ENCODE results near the gene MRTFB.

DNA sequence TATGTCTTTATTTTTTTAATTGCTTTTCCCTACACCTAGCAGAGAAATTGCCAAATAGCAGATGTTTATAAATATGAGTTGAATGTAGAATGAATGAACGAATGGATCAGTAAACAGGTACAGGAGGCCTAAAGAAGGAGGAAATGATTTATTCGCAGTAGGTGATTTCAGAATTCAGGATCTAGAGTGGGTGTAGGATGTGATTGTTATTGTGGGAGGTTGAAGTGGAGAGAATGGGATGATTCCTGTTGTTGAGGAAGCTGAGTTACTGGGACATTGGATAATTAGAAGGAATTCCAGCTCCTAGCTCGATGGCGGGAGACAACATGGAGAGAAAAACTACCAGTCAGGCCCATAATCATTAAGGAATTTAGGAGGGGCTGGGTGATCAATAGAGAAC, 42.2 kb downstream of the MRTFB start:
- TF ChIP-seq, protein P1, sequence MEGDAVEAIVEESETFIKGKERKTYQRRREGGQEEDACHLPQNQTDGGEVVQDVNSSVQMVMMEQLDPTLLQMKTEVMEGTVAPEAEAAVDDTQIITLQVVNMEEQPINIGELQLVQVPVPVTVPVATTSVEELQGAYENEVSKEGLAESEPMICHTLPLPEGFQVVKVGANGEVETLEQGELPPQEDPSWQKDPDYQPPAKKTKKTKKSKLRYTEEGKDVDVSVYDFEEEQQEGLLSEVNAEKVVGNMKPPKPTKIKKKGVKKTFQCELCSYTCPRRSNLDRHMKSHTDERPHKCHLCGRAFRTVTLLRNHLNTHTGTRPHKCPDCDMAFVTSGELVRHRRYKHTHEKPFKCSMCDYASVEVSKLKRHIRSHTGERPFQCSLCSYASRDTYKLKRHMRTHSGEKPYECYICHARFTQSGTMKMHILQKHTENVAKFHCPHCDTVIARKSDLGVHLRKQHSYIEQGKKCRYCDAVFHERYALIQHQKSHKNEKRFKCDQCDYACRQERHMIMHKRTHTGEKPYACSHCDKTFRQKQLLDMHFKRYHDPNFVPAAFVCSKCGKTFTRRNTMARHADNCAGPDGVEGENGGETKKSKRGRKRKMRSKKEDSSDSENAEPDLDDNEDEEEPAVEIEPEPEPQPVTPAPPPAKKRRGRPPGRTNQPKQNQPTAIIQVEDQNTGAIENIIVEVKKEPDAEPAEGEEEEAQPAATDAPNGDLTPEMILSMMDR (conservative IDR thresholded peaks at IDR 0.05; ENCODE audit: low read depth, low read length), result no peak
- no peak for TF ChIP-seq EZH2 (IDR thresholded peaks at IDR 0.05; ENCODE audit: borderline replicate concordance, low read depth, low read length, poor library complexity, severe bottlenecking)
